ENCODE results near the gene SLC38A3.

GRCh38 chr3:50221051-50221410 is 16.0 kb downstream of the SLC38A3 start:
- TF ChIP-seq, protein P1, sequence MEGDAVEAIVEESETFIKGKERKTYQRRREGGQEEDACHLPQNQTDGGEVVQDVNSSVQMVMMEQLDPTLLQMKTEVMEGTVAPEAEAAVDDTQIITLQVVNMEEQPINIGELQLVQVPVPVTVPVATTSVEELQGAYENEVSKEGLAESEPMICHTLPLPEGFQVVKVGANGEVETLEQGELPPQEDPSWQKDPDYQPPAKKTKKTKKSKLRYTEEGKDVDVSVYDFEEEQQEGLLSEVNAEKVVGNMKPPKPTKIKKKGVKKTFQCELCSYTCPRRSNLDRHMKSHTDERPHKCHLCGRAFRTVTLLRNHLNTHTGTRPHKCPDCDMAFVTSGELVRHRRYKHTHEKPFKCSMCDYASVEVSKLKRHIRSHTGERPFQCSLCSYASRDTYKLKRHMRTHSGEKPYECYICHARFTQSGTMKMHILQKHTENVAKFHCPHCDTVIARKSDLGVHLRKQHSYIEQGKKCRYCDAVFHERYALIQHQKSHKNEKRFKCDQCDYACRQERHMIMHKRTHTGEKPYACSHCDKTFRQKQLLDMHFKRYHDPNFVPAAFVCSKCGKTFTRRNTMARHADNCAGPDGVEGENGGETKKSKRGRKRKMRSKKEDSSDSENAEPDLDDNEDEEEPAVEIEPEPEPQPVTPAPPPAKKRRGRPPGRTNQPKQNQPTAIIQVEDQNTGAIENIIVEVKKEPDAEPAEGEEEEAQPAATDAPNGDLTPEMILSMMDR (IDR thresholded peaks at IDR 0.05; ENCODE audit: control extremely low read depth in 1 of 3, insufficient read depth in 1 of 3, low read depth in 1 of 3, low read length in 3 of 3) = no peak
- no peak for TF ChIP-seq GABPA (IDR thresholded peaks at IDR 0.05; ENCODE audit: borderline replicate concordance, insufficient read depth, low read length)

Data from H1 (cell line).